NCI-H460 (cell line): ENCODE results near the gene ZNF444. TPM values are rescaled to one million over a fixed set of nuclear protein-coding genes. Genes with fewer than 3 reads are reported as not detected.

Source experiments
- DNase-seq: peaks from one replicate; pipeline ENCODE4 v3.0.0-alpha.2; 2016; ENCODE audit warnings: low read depth; ENCODE audit errors: extremely low read depth
- total RNA-seq: library from RNA; depleted of rRNA; stranded (reverse); fragments of >200 nt; shearing (Covaris generic); gene quantifications from 2 replicates; pipeline ENCODE4 v1.2.3, GENCODE V29; 2014

Gene ZNF444
- total RNA-seq, 1 experiment from 2014 or later, result 9.0 TPM

DNA sequence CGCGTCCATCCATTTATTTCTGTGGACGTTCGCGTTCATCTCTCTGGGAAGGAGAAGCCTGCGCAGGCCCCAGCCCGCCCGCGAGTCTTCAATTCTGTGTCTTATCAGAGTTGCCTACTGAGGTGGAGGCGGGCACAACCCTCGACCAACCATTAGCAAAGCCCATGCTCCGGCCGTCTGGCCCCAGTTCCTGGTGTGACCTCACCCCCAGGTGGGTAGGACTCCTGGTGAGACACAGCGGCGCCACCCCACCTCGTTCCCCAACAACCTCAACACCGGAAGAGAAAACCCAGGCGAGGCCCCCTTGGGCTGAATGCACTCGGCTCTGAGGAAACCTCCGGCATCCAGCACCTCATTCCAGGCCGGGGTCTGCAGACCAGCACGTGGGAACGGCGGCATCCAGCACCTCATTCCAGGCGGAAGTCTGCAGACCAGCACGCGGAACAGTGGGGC, 34.7 kb upstream of the ZNF444 start:
- no peak for DNase-seq

DNA sequence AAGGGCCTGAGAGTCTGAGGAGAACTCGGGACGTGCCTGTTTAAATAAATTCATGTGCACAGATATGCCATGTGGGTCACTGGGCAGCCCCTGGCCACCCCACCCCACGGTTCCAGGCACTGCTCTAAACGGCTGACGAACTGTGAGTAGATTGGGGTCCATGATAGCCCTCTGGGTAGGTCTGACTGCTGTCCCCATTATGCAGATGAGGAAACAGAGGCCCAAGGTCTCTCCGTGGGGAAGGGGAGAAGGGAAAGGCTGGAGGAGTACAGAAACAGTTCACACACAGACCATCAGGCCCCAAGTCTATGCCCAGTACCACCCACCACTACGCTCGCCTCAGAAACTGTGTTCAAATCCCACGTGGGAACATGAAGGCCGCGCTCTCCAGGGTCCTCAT, 34.1 kb upstream of the ZNF444 start:
- DNase-seq, result no peak

DNA sequence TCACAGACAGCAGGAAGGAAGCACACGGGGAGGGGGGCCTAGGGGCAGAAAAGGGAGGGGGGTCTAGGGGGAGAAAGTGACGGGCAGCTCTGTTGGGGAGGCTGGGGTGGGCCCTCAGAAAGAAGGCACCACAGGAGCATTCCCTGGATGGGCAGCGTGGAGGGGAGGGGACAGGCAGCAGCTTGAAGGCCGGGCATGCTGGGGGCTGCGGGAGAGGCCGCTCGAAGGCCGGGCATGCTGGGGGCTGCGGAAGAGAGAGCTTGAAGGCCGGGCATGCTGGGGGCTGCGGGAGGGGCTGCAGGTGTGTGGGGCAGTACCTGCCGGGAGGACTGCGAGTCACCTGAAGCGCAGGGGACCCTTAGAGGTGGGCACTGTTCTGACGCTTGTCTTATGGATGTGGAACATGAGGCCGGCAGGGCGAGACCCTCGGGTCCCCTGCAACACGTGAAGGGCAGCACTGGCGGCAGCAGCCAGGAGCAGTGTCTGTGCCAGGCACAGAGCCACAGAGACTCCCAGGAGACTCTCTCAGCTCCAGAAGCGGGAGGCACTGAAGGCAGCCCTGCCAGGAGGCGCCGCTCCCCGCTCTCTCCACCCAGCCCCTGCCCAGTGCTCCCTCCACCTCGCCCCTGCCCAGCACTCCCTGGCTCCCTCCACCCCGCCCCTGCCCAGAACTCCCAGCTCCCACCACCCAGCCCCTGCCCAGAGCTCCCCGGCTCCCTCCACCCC, 33.3 kb upstream of the ZNF444 start:
- no peak for DNase-seq

DNA sequence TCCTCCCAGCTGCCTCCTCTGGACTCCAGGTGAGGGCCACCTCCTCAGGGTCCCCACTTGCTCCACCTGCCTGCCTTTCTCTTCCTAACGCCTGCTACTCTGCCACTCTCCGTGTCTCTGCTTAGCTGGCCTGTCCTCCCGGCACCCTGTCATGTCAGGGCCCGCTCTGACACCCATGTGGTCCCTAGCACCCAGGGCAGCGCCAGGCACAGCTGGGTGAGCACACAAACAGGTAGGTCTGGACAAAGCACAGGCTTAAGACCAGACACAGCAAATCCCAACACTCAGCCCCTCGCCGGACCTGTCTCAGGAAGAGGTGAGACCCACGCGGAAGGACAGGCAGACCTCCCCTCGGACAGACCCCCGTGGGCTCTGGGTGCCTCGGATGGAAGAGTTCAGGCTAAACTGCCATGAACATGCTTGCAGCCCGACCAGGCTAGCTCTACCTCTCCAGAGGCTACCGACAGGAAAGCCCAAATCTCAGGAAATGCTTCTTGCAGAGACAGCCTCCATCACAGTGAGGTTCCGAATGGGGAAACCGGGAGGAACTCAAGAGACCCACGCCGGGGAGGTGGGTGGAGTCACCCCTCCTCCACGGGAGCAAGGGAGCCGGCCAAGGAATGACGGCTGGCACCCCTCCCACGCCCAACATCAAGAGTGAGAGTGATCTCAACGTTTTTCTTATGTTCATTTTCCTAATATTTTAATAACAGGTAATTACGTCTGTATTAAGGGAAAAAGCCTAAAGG, 32.5 kb upstream of the ZNF444 start:
- DNase-seq, result no peak

DNA sequence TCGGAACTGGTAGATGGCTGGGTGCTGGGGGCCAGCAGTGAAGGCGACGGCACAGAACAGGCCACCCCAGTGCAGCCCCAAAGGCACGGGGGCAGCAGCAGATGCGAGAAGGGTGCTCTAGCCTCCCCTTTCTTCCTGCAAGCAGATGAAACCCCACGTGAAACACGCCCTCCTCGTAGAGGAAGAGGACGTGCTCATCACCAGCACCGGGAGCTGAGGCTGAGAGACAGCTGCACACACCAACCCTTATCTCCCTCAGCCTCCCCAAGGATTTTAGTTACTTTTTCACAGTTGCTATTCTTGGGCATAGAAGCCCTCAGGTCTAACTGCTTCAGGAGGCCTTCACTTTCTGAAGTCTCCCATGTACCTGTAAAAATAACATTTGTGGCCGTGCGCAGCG, 31.9 kb upstream of the ZNF444 start:
- DNase-seq, result no peak

DNA sequence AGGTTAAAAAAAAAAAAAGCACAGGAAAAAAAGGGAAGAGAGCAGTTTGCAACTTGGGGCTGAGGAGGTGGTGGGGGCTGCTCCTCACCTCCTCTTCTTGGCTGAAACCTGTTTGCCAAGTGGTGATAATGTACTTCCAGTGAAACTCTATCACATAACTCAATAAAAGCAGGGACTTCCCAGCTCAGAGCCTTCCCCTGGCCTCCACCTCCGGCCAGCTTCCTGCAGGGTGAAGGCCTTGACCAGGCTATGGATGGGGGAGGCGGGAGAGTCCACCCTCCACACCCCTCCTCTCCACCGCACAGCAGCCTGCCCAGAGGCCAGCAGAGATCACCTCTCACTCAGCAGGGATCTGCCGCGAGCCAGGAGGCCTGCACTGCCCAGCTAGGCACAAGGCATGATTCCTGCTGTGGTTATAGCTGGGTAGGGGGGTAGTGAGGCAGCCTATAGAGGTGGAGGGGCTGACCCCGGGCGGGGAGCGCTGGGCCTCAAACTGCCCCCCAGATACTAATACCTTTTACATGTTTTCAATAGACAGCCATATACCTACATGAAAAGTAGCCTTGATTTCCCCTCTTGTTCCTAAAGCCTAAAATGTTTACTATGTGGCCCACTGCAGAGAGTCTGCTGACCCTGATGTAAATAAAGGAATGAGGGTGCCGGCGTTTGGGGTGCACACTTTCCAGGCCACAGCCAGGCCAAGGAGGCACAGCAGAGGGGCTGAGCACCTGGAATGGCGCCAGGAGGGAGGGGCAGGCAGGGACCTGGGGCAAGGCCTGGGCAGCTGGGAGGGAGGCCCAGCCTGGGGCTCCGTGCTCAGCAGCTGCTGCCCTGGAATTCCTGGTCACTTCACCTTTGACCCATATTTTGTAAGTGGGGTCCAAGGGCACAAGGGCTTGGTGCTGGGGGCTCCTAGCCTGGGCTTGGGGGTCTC, 30.3 kb upstream of the ZNF444 start:
- DNase-seq, result no peak

DNA sequence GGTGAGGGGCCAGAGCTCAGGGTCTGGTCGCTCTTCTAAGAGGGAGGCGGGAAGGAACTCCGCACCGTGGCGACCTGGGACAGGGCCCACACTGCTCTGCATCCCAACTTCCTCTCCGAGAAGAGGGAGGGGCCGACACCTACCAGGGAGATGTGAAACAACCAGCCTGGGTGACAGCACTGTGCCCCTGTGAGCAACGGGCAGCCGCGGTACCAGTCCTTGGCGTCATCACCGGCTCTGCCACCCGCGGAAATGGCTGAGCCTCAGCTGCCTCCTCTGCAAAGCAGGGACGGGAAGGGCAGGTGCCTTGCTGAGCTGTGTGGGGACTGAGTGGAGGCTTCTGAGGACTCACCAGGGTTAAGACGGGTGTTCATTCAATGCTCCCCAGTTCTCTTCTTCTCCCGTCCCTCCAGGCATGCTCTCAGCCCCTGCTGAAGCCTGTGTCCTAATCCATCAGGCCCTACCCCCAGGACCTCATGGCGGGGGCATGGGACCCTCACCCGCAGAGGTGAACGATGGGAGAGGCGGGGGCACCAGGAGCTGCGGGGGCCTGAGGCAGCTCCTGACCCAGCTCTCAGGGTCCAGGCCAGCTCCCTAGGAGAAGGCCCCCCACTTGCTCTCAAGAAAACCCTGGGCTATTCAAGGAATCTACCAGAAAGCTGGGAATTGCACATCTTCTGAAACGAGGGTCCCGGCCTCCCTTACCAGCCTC, 29.3 kb upstream of the ZNF444 start:
- peak; percentile 36 for DNase-seq

DNA sequence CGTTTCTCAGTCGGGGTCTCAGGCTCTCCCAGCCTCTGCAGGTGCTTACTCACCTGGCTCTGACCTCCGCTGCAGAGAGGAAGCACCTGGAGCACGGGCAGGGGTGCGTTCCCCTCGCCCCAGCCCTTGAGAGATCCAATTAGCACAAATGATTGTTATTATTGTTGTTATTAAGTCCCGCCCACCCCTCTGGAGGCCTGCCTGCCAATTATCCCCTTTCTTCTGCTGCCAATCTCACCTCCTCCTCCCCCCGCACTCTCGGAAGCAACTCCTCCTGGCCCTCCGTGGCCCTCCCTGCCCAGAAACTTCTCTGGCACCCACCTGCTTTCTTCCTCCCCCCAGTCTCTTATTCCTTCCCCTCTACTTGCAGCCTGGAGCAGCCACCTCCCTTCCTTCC, 28.8 kb upstream of the ZNF444 start:
- DNase-seq, result no peak

DNA sequence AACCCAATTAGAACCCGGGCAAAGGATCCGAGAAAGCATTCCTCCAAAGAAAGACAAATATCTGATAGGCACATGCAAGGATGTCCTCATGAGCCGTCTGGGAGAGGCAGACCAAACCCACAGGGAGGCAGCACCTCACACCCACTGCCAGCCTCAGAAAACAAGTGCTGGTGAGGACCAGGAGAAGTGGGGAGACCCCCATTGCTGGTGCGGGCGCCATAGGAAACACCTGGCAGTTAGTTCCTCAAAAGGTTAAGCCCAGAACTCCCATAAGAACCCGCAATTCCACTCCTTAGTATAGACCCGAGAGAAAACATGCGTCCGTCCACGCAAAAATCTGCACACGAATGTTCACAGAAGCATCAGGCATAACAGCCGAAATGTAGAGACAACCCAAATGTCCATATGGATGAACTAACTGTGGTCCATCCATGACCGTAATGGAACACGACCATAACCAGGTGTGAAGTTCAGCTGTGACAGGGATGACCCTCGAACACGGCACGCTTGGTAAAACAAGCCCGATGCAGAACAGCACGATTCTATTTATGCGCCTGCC, 27.9 kb upstream of the ZNF444 start:
- no peak for DNase-seq

DNA sequence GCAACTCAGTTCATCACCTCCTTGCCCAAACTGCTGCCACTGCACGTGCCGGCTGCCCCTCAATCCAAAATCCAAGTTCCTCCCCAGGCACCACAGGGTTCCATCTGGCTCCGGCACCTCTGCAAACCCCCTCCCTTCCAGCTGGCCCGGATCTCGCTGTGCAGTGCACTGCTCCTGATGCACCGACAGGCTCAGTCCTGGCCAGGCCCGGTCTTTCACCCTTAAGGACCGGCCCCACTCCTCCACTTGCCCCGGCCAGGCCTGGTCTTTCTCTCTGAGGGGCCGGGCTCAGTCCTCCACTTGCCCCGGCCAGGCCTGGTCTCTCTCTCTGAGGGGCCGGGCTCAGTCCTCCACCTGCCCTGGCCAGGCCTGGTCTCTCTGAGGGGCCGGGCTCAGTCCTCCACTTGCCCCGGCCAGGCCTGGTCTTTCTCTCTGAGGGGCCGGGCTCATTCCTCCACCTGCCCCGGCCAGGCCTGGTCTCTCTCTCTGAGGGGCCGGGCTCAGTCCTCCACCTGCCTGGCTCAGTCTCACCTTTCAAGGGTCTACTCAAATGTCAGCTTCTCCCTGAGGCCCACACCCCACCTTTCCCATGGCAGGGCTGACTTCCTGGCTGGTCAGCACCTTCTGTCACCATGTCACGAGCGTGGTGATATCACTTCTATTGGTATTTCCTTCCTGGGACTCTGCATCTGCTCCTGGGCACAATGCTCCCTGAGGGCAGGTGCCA, 26.9 kb upstream of the ZNF444 start:
- DNase-seq, result no peak

DNA sequence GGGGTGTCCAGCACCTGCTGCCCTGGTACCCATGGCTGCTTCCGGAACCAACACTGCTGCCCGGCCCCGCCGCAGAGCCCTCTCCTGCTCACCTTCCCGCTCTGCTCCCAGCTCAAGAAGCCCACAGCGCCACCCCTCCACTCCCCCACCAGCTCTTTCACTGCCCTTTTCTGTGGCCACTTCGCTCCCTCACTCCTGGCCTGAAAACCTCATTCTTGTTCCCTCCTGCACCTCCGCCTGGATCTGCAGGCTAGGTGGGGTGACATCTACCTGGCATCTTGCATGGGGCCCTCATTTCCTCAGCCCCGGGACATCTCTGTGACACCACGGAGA, 26.3 kb upstream of the ZNF444 start:
- no peak for DNase-seq

DNA sequence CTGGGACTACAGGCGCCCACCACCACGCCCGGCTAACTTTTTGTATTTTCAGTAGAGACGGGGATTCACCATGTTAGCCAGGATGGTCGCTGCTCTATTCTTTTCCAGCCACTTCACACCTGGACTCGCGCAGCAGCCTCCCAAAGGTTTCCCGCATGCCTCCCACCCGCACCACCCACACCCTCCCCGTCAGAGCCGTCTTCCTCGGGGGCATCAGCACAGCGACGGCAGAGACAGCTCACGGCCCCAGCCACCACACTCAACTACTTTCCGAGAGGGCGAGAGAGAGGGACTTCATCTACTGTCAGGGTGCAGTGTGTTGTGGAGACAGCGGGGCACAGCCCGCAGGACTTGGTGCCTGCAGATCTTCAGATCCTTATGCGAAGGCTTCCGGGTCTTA, 25.6 kb upstream of the ZNF444 start:
- no peak for DNase-seq

DNA sequence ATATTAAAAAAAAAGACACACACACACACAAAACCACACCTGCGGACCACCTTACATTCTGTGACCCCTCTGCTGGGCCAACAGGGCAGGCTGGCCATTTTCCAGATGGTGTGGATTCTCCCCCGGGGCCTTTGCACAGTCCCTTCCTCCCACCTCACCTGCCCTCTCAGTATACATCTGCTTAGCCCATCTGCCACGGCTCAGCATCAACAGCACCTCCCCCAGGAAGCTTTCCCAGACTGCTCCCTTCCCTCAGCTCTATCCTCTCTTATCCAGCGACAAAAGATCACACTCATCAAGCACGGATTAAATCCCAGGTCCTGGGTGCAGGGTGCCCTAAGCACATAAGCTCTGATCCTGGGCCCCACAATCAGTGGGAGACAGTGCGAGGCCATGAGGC, 24.5 kb upstream of the ZNF444 start:
- no peak for DNase-seq

DNA sequence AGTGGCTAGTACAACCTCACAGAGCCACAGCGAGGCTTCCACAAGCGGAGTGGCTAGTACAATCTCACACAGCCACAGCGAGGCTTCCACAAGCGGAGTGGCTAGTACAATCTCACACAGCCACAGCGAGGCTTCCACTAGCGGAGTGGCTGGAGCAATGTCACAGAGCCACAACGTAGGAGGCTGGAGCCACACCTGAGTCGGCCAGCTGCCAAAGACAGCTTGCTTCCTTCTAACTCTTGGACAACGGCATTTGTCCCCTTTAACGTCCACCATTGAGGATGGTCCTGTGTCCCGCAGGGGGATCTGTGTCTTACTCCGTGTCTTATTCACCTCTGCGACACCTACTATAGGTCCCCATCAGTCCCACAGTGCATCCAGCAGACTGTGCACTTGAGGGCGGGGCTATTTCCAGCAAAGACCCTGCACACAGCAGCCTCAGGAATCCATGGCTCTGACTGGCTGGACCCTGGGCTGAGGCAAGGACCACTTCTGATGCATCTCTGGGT, 23.7 kb upstream of the ZNF444 start:
- DNase-seq, result no peak

DNA sequence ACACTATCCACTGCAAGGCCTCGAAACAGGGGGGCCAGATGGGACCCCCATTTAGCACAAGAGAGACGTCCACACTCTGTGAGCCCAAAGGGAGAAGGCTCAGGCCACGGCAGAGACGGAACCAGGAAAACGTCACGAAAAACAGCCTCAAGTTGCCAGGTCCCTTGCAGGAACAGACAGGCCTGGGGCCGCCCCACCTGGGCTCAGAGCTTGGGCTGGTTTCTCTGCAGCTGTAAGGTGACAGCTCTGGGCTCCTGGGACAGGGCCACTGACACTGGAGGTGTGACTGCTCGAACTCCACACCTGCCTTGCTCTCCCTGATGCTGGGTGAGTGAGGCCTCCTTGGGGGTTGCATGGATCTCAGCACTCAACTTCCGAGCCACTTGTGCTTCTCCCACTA, 23.2 kb upstream of the ZNF444 start:
- DNase-seq, result no peak

DNA sequence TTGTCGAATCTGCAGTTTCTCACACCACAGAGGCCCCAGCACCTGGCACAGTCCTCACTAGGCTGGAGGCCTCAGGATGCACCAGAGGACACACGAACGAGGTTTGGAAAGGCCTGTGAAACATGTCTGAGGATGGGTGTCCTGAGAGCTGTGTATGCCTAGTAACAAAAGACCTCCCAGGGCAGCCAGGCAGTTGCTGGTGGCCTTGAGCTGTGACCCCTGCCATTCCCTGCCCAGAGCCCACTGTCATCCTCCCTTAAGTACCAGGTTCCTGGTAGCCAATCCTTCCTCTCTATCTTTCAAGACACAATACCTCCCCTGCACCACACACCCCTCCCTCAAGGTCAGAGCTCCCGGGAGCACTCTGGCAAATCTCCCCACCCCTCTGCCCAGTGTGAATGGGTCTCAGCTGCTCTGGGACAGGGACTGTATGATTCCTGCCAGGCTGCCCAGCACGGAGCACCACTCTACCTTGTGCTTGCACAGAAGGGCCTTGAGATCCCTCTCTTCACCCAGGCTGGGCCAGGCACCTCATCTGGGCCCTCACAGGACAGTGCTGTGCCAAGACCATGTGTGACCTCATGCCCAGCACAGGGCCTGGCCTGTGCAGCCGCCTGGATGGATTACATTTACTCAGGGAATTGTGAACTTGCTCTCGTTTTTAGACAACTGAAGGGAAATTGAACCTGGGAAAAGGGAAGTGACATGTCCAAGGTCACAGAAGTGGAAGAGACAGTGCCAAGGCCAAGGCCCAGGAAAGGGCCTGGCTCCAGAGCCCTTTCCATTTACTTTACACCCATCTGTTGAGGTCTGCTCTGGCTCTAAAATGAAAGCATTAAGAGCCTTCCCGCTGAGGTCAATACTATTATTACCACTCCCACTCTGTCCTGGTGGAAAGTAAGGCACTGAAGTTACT, 22.2 kb upstream of the ZNF444 start:
- DNase-seq, result no peak

DNA sequence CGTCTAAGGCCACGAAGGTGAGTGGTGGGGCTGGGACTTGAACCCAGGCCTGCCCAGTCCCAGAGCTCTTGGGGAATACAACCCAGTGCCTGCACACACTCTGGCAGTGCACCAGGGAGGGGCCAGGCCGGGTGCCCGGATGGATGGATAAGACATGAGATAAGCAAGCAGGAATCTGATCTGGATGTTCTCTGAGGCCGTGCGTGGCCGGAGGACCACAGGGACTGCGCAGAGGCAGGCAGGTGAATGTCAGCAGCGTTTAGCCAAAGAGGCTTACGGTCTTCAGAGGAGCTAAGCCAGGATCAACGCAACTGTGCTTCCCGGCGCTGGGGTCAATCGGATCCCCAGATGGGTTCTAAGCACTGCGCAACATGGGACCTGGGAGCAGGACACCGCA, 21.5 kb upstream of the ZNF444 start:
- DNase-seq, result no peak

DNA sequence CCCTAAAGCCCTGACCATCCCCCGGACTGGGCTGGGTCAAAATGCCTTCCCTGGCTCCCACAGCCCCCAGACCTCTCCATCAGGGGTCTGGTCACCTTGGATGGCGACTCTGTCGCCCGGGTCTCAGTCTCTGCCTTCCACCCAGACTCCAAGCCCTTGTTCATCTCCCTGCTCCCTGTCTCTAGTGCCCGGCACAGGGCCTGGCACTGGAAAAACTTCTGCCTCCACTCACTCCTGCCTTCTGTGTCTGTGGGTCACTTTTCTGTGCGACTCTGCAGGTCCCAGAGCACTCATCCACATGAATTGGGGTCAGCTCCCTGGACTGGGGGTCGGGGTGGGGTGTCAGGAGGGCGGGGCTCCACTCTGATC, 21.1 kb upstream of the ZNF444 start:
- no peak for DNase-seq
